Measurements from ENCODE around the gene PNPO.

The PNPO gene

DNA sequence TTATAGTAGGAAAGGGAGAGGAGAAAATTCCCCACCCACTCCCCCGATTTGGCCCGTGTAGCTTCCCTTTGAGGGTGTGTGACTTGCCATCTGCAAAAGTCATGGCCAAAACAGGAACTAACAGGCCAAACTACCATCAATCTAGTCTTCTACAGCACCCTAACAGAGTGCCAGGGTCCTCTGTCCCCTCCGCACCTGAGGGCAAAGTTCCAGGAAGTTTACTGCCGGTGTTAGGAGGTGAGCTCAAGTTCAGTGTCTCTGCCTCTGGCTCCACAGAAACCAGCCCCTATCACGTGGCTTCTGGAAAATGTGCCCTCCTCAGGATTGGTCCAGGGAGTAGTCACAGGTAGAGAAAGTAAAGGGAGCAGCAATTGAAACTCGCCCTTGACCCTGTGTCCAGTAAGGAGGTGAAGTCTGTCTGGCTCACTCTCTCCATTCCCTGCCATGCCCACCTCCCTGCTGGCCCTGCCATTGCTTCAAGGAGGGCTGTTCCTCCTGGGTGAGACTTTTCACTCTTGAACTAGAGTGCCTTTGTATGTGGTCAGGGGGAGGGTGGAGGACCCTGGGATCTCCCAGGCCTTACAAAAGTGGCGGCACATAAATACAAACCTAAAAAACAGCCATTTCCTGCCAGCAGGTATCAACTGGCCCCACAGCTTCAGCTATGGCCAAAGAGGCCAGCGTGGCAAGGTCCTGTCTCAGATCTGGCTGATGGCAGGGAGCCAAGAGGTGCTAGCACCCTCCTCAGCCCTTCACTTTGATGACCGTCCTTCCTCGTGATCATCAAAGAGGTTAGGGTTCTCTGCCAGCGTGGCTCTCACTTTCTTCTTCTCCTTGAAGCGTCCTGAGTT lies 11.0 kb downstream of the PNPO start:
- no peak for DNase-seq

DNA sequence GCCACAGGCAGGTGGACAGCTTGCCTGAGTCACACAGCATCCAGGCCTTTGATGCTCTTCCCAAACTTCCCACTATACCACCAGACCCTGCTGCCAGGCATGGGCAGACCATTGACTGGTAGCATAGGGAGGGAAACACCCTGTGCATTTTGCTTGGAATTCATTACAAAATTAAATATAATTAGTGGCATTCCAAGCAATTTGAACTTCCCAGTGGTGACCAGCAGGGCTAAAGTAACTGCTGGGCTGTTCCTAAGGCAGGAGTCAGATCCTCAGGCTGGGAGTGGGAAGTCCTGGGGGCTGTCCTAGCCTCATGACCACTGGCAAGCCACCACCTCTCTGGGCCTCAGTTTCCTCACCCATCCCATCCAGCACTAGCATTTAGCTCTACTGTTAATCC lies 12.5 kb downstream of the PNPO start:
- no peak for DNase-seq

DNA sequence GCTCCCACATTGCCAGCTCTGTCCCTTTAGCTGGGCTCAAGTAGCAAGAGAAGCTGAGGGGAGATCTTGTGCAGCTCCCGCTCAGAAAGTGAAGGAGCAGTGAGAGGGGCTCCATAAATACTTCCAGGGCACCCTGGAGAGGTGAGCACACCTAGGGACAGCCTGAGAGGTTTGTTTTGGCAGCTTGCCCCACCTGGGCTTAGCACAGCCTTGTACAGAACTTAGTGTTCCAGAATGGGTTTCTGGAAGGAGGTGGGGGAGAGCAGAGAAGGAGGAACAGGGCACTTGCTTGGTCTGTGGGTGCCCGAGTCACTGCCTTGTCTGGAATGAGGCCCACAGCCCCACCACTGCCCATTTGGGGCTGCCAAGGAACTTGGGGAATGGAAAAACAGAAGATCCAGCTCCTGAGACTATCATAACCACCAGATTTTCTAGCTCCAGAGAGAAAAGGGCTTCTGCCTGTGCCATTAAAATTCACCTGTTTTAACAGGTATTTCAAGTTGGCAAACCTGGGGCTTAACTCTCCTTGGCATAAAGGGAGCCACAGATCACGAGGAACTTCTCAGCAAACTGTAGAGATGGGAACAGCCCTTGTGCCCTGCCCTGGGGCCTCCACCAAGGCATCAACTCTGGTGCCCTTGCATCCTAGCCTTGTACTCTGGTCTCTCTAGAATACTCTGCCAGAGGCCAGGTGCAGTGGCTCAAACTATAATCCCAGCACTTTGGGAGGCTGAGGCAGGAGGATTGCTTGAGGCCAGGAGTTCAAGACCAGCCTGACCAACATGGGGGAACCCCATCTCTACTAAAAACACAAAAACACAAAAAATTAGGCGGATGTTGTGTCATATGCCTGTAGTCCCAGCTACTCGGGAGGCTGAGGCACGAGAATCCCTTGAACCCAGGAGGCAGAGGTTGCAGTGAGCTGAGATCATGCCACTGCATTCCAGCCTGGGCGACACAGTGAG lies 14.4 kb downstream of the PNPO start:
- no peak for DNase-seq

GRCh38 chr17:47956791-47957590 lies 15.6 kb downstream of the PNPO start:
- DNase-seq: no peak

- no peak for DNase-seq
Measured at GRCh38 chr17:47957591-47958490, 16.5 kb downstream of the PNPO start, which contains the start of gene PRR15L. Gene PRR15L, minus strand, starts transcription at chr17:47957883. Its CDS starts 4,649 bp downstream, at chr17:47953234.

GRCh38 chr17:47959825-47960655 lies 18.7 kb downstream of the PNPO start:
- DNase-seq: no peak

GRCh38 chr17:47961406-47961805 lies 20.0 kb downstream of the PNPO start:
- DNase-seq: no peak

GRCh38 chr17:47962901-47963300 lies 21.5 kb downstream of the PNPO start:
- no peak for DNase-seq

DNA sequence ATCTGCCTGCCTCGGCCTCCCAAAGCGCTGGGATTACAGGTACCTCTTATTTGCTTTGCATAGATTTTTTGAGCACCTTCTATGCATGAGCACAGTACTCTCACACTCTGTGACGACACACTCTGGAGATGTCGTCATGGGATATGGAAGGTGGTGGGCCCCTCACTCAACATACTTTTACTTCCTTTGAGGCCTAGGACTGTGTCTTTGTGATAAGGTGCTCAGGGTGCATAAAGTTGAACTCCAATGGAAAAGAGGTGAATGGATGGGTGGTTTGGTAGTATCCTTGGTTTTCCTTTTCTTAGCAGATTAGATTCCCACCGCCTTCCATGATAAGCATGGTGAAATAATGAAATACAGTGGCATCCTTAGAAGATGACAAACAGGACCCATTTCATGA lies 23.5 kb downstream of the PNPO start:
- DNase-seq: no peak

DNA sequence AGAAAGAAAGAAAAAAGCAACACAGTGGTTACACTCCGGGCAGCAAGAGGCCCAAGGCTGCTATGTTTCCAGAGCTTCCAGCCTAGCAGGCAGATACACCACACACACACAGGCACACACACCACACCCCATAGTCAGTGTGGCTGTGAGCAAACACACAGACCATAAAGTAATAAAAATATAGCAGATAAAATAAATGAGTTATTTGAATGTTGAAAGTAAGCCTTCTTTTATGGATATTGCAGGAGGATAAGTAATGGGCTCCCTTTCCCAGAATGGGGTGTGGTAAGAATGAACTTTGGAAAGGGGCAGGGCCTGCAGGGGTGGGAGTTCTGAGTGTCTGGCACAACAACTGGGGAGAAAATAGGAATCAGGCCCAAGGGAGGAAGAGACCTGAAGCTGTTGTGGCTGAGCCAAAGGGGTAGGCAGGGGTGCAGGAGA lies 24.7 kb downstream of the PNPO start:
- DNase-seq: no peak

- DNase-seq: no peak
Measured at GRCh38 chr17:47967607-47968252, 26.4 kb downstream of the PNPO start.

DNA sequence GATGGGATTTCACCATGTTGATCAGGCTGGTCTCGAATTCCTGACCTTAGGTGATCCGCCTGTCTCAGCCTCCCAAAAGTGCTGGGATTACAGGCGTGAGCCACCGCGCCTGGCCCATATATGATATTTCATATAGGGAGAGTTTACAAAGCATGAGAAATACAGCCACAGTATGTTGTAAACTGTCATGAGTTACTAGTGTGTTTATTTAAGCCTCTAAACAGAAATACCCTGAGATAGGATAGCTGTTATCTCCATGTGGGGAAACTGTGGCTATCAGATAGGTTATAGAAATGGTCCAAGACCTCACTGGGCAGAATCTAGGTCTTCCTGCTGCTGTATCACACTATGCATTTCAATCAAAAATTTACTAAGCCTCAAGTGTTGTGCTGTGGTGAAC lies 27.5 kb downstream of the PNPO start:
- no peak for DNase-seq

- no peak for DNase-seq
Measured at GRCh38 chr17:47969930-47970724, 28.8 kb downstream of the PNPO start.

DNA sequence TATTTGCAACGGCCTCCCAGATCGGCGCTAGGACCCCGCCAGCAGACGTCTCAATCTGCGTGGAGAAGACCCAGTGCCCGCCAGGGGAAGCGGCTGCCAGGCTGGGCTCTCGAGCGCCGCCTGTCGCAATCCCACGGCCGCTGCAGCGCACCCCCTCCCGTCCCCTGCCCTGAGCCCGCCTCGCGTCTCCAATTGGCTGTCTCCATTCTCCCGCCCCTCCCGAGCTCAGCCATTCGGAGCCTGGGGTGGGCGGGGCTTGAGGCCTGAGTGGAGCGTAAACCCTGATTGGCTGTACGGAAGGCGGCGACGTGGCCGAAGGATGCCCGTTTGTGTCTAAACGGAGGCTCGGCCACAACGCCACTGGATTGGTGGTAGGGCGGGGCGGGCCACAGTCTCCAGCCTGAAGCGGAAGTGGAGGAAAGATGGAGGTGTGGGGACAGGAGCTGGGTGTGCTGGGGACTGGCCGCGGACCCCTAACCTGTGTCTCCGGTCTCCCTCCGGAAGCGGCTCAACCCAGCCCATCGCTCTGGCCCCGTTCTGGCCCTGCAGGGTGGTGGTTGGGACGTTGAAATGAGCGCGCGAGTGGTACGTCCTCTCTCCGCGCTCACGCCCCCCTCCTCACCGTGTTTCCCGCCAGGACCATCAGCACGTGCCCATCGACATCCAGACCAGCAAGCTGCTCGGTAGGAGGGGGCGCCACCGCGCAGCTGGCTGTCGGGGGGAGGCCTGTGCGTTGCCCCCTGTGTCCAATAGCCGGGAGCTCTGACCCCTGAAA lies 29.5 kb downstream of the PNPO start, which contains the start of gene CDK5RAP3:
Gene CDK5RAP3, plus strand, starts transcription at position 389 of the 775 bp plus-strand sequence. Its CDS starts 34 bp downstream, at position 423.
- peak; percentile 98 for DNase-seq

GRCh38 chr17:47973541-47973940 lies 32.2 kb downstream of the PNPO start:
- DNase-seq: no peak

GRCh38 chr17:47975189-47975822 lies 33.9 kb downstream of the PNPO start:
- no peak for DNase-seq

DNA sequence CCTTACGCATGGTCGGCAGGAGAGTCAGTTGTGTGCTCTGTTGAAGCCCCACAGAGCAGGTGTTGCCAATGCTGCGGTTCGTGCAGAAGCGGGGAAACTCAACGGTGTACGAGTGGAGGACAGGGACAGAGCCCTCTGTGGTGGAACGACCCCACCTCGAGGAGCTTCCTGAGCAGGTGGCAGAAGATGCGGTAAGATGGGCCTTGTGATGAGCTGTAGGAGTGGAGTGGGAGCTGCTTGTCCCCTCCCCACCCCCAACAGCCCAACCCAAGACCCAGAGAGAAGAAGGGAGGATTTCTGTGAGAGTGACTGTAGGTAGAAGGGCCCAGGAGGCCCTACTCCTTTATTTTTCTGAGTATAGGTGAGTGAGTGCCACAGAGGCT lies 34.4 kb downstream of the PNPO start:
- DNase-seq: no peak

DNA sequence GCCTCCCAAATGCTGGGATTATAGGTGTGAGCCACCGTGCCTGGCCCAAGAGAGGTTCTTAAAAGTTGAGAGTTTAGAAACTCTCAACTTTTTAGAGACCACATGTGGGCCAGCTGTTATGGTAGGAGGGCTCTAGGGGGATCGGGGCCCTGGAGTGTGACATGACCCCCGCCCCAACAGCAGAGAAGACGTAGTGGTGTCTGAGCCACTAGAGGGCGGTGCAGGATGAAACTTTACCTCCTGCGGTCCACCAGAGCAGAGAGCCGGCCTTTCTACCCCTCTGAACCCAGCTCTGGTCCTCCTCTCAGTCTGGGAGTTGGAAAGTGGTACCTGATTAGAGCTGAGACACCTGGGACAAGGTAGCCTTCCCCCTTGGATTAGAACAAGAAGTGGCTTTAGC lies 37.0 kb downstream of the PNPO start:
- peak; percentile 28 for DNase-seq
